ENCODE data around the gene LCP2.

The LCP2 gene

DNA sequence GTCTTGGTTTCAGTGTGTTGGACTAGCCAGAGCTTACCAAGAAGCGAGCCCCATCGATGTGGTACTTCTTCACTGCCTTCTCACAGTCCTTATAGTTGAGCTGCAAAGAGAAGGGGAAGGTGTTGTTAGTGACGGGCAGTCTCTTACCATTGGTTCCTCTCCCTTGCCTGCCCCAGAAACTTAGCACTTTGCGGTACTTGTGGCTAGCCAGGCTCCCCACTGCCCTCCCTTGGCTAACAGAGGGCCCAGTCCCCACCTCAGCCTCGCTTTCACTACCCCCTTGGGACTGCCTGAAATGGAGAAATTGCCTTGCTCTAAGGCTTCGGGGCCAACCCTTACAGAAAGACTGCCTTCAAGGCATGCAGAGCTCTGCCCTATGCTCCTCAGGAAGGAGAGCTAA is 4.3 kb downstream of the LCP2 start:
- Mint-ChIP-seq H3K27me3 (peaks cover 44% of the 10 kb centered on the region), H3K27ac (peak overlapping the region; percentile 3), H3K36me3 (peaks cover 24% of the 10 kb centered on the region), H3K4me1 (peaks cover 77% of the 10 kb centered on the region), H3K4me3 (peak overlapping the region; percentile 50), H3K9me3 (peaks cover 4% of the 10 kb centered on the region)
- ATAC-seq = peak; percentile 99

DNA sequence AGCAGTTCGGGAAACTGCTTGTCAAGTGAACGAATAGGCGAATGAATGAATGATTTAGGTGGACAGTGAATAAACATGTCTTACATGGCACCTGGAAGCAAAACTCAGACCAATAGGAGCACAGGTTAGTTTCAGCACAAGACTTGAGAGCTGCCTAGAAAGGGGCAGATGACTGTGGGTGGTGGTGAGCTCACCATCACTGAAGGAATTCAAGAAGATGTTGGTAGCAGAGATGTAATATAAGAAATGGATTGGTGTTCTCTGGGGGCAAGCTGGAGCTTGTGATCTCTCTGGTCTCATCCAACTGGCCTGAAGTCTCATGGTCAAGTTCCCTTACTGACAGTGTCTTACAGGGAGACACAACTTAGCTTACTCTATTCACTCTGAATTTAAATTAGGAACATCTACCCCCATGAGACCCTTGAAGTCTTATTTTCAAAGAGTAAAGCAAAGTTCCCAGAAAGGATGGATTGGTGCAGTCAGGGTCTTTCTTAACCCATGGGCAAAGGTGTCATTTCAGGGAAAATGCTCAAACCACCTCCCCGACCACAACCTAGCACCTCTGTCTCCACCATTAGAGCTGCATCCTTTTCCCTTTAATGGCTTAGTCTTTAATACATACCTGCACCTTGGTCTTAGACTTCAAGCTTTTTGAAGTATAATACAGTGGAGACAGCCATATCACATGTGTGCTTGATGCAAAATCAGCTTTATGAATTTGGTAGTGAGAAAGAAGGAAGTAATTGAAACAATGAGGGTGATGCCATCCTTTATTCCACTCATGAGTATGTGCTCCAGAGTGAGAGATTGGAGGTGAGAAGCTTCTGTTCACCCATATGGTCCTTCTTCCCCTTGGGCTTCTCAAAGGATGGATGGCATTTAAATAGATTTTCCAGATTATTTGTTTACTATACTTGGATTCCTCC is 5.1 kb downstream of the LCP2 start:
- H3K36me3 Mint-ChIP-seq = peaks cover 31% of the 10 kb centered on the region
- peak overlapping the region; percentile 3 for H3K27ac Mint-ChIP-seq
- peaks cover 4% of the 10 kb centered on the region for H3K9me3 Mint-ChIP-seq
- ATAC-seq = no peak
- H3K4me3 Mint-ChIP-seq = no peak overlapping the region
- peaks cover 44% of the 10 kb centered on the region for H3K27me3 Mint-ChIP-seq
- peaks cover 75% of the 10 kb centered on the region for H3K4me1 Mint-ChIP-seq

DNA sequence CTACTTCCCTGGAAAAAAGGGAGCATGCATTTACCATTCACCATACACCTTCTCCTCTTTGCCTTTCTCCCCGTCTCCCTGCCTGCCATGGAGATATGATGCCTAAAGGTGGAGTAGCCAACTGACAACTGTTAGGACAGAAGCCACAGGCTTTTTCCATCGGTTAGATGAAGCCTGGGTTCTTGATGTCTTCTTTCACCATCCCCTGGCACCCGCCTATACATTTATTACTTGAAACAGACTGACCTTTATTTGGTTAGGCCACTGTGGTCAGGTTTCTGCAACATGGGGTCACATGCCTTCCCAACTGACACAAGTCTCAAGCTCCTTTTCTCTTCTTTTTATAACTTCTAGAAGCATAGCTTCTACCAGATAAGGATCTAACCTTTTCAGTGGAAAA is 7.1 kb downstream of the LCP2 start:
- no peak for ATAC-seq
- H3K4me3 Mint-ChIP-seq = no peak overlapping the region
- peaks cover 56% of the 10 kb centered on the region for H3K4me1 Mint-ChIP-seq
- peaks cover 39% of the 10 kb centered on the region for H3K36me3 Mint-ChIP-seq
- H3K27ac Mint-ChIP-seq = peak overlapping the region; percentile 68
- peaks cover 7% of the 10 kb centered on the region for H3K9me3 Mint-ChIP-seq
- peaks cover 25% of the 10 kb centered on the region for H3K27me3 Mint-ChIP-seq

GRCh38 chr5:170289764-170290163 is 7.8 kb downstream of the LCP2 start:
- Mint-ChIP-seq H3K36me3 (peaks cover 45% of the 10 kb centered on the region), H3K4me3 (no peak overlapping the region), H3K27me3 (peaks cover 24% of the 10 kb centered on the region), H3K27ac (peak overlapping the region; percentile 6), H3K4me1 (peaks cover 50% of the 10 kb centered on the region), H3K9me3 (peaks cover 10% of the 10 kb centered on the region)
- no peak for ATAC-seq

DNA sequence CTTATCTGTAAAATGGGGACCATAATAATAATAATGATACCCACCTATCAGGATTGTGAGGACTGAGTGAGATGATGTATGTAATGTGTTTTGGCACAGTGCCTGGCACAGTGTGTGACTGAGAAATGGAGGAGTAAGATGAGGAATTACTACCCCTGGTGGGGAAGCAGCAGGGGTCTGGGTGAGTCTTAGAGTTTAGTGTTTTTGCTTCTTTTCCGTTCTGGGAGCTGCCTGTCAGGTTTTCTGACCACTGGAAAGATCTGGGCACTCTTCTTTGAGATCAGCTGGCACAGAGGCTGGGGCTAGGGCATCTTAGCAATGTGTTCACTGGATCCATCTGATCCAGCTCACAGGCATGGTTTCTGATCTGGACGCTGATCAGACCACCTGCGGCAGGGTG is 8.5 kb downstream of the LCP2 start:
- peaks cover 24% of the 10 kb centered on the region for H3K27me3 Mint-ChIP-seq
- H3K36me3 Mint-ChIP-seq = peaks cover 45% of the 10 kb centered on the region
- no peak overlapping the region for H3K4me3 Mint-ChIP-seq
- H3K4me1 Mint-ChIP-seq = peaks cover 43% of the 10 kb centered on the region
- H3K27ac Mint-ChIP-seq = peak overlapping the region; percentile 6
- peaks cover 13% of the 10 kb centered on the region for H3K9me3 Mint-ChIP-seq
- no peak for ATAC-seq

DNA sequence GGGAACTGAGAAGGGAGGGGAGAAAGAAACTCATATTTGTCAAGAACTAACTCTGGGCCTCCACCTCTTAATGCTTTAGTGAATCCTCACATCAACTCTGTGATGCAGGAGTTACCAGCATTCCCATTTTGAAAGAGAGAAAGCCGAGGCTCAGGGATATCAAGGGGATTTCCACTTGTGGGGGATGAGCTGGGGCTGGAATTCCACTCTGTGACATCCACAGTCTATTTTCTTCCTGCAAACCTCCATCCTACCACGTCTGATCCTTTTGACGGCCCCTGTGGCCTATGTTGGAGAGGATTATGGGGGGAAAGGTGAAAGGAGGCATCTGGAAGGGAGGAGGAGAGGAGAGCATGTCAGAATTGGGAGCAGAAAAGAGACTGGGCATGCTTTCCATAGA is 9.0 kb downstream of the LCP2 start:
- H3K36me3 Mint-ChIP-seq = peaks cover 45% of the 10 kb centered on the region
- peaks cover 38% of the 10 kb centered on the region for H3K4me1 Mint-ChIP-seq
- peaks cover 24% of the 10 kb centered on the region for H3K27me3 Mint-ChIP-seq
- no peak overlapping the region for H3K4me3 Mint-ChIP-seq
- peak overlapping the region; percentile 6 for H3K27ac Mint-ChIP-seq
- no peak for ATAC-seq
- peaks cover 15% of the 10 kb centered on the region for H3K9me3 Mint-ChIP-seq

- peaks cover 34% of the 10 kb centered on the region for H3K4me1 Mint-ChIP-seq
- no peak overlapping the region for H3K27ac Mint-ChIP-seq
- peaks cover 24% of the 10 kb centered on the region for H3K27me3 Mint-ChIP-seq
- ATAC-seq = no peak
- peaks cover 19% of the 10 kb centered on the region for H3K9me3 Mint-ChIP-seq
- no peak overlapping the region for H3K4me3 Mint-ChIP-seq
- peaks cover 45% of the 10 kb centered on the region for H3K36me3 Mint-ChIP-seq
Observed at GRCh38 chr5:170288151-170288550, 9.4 kb downstream of the LCP2 start.

DNA sequence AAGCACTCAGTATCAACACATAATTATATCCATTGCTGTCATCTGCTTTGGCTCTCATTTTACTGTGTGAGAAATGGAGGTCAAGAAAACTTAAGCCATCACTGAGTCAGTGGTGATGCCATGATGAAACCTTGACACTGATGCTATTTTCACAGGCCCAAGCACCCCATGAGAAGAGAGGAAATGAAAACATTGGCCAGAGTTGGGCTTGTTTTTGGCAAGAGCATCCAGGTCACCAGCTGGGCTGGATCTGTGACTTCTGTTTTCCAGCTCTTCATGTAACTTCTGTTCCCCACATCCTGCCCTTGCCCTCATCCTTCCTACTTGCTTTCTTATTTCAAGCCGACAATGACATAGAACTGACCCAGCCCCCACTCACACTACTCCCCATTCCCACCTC is 10.0 kb downstream of the LCP2 start:
- Mint-ChIP-seq H3K36me3 (peaks cover 45% of the 10 kb centered on the region), H3K27ac (no peak overlapping the region), H3K27me3 (peaks cover 24% of the 10 kb centered on the region), H3K4me3 (no peak overlapping the region), H3K4me1 (peaks cover 28% of the 10 kb centered on the region), H3K9me3 (peaks cover 19% of the 10 kb centered on the region)
- ATAC-seq = no peak

DNA sequence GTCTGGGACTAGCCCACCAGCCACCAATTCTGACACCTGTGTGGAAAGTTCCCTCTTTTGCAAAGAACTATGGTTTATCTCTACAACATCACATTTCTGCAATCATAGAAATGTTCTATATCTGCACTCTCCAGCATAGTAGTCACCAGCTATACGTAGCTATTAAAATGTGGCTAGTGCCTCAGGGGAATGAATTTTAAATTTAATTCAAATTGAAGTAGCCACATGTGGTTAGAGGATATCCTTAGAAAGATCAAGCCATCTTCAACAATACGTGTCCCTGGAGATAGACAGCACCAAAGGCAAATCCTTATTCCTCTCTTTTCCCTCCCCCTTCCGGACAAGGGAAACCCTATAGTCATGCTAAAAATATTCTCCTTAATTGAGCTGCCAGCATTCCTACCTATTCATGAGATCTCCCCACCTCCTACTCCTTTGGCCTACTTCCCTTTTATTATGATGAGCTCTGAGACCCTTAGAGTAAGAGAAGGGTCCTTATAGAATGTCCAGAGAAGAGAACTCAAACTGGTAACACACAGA is 11.1 kb downstream of the LCP2 start:
- Mint-ChIP-seq H3K9me3 (peaks cover 19% of the 10 kb centered on the region), H3K4me1 (peaks cover 24% of the 10 kb centered on the region), H3K36me3 (peaks cover 45% of the 10 kb centered on the region), H3K27ac (no peak overlapping the region), H3K4me3 (no peak overlapping the region), H3K27me3 (peaks cover 24% of the 10 kb centered on the region)
- no peak for ATAC-seq

DNA sequence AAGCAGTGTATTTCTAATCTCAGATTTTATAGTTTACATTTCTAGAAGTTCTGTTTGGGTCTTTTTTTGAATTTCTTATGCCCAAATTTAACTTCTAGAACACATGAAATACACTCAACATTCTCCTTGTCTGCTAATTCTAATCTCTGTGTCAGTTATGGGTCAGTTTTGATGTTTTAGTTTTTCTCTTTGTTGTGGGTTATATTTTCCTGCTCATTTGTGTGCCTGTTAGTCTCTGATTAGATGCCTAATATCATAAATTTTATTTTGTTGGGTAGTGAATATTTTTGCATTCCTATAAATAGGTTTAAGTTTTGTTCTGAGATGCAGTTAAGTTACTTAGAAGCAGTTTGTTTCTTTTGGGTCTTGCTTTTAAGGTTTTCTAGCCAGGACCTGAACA is 12.4 kb downstream of the LCP2 start:
- H3K4me1 Mint-ChIP-seq = peaks cover 16% of the 10 kb centered on the region
- no peak overlapping the region for H3K4me3 Mint-ChIP-seq
- peaks cover 11% of the 10 kb centered on the region for H3K27me3 Mint-ChIP-seq
- peaks cover 19% of the 10 kb centered on the region for H3K9me3 Mint-ChIP-seq
- peaks cover 37% of the 10 kb centered on the region for H3K36me3 Mint-ChIP-seq
- ATAC-seq = no peak
- H3K27ac Mint-ChIP-seq = no peak overlapping the region

DNA sequence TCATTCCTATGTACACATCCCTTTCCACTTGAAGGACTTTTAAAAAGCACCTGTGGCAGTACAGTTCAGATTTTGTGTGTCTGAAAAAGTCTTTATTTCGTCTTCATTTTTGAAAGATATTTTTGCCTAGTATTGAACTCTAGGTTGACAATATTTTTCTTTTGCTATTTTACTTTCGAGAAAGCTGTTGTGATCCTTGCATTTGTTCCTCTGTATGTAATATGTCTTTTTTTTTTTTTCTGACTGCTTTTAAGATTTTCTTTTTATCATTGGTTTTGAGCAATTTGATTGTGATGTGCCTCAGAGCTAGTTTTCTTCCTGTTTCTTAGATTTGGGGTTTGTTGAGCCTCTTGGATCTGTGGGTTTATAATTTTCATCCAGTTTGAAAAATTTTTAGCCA is 13.3 kb downstream of the LCP2 start:
- Mint-ChIP-seq H3K4me3 (no peak overlapping the region), H3K27ac (no peak overlapping the region), H3K9me3 (peaks cover 15% of the 10 kb centered on the region), H3K36me3 (peaks cover 29% of the 10 kb centered on the region), H3K27me3 (peaks cover 1% of the 10 kb centered on the region), H3K4me1 (peaks cover 18% of the 10 kb centered on the region)
- no peak for ATAC-seq

DNA sequence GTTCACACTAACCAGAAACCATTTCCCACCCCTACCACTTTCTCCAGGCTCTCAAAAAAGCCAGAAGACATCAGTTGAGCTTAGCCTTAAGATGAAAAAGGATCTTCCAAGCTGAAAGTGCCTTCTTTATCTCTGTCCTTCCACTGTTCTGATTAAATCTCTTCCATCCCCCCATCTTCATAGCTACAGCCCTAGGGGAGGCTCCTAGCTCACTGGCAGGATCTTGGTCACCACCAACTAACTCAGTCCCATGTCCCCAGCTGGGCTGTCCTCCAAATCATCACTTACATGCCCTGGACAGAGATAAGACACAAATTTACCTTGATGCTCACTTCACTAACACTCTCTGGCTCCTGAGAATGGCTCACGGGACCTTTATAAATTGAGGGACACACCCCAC is 14.3 kb downstream of the LCP2 start:
- H3K36me3 Mint-ChIP-seq = peaks cover 21% of the 10 kb centered on the region
- no peaks in the 10 kb centered on the region for H3K27me3 Mint-ChIP-seq
- no peak for ATAC-seq
- H3K9me3 Mint-ChIP-seq = peaks cover 15% of the 10 kb centered on the region
- no peak overlapping the region for H3K27ac Mint-ChIP-seq
- no peak overlapping the region for H3K4me3 Mint-ChIP-seq
- peaks cover 28% of the 10 kb centered on the region for H3K4me1 Mint-ChIP-seq

DNA sequence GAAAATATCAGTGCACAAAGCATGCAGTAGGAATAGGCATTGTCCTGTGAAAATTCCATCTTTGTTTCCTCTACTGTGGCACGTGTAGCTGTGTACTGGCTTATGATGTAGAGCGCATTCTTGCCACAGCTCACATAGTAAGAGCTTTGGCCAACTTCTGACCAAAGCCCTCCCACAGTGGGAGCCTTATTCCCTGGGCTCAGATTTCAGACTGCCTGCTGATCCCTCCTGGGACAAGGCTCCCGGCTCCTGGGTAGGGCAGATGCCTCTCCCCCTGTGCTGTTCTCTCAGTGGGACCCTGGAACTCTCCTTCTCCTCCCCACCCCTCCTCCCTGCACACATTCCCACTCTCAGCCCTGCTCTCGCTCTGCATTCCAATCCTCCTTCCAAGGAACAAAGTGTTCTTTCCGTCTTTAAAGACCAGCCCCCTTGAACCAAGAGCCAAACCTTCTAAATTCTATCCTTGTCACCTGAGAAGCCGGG is 17.5 kb downstream of the LCP2 start:
- Mint-ChIP-seq H3K9me3 (peaks cover 10% of the 10 kb centered on the region), H3K4me3 (no peak overlapping the region), H3K4me1 (peaks cover 52% of the 10 kb centered on the region), H3K27me3 (no peaks in the 10 kb centered on the region), H3K36me3 (peaks cover 9% of the 10 kb centered on the region), H3K27ac (peak overlapping the region; percentile 70)
- no peak for ATAC-seq

GRCh38 chr5:170279459-170279817 is 18.1 kb downstream of the LCP2 start:
- Mint-ChIP-seq H3K4me1 (peaks cover 55% of the 10 kb centered on the region), H3K27me3 (no peaks in the 10 kb centered on the region), H3K9me3 (peaks cover 8% of the 10 kb centered on the region), H3K4me3 (peak overlapping the region; percentile 11), H3K36me3 (peaks cover 9% of the 10 kb centered on the region), H3K27ac (peak overlapping the region; percentile 70)
- ATAC-seq = no peak

DNA sequence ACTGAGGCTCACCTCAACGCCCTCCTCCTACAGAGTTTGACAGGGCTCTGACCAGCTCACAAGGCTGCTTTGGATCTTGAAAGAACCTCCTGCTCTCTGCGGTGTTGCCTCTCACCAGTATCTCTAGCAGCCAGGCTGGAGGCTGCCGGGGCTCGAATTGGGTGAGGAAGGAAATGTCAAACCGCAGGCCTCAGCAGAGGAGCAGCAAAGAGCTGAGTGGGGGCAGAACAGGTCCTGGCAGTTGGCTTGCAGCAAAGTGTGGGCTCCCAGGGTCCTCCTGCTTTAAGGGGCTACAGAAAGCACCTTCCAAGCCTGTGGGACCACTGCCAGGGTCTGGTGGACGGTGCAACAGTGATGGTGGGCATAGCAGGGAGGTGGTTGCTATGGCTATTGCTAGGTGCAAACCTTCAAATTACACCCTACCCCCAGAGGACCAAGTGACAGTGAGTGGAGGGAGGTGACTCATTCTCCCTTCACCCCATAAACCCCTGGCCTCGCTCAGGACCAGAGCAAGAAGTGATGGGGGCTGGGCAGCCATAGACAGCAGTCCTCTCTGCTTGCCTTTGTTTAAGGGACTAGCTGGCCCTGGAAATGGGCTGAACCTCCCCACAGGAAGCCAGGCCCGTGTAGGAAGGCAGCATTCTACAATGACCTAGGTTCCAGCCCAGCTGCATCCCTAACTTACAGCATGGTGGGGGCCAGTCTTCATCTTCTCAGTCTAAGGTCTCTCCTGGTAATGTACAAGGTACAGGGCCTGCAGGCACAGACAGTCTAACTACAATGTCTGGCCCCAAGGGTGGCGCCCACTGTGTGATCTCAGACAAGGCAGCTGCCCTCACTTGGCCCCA is 18.7 kb downstream of the LCP2 start:
- peaks cover 61% of the 10 kb centered on the region for H3K4me1 Mint-ChIP-seq
- peaks cover 5% of the 10 kb centered on the region for H3K9me3 Mint-ChIP-seq
- H3K4me3 Mint-ChIP-seq = peak overlapping the region; percentile 56
- H3K36me3 Mint-ChIP-seq = peaks cover 13% of the 10 kb centered on the region
- peak; percentile 94 for ATAC-seq
- H3K27me3 Mint-ChIP-seq = no peaks in the 10 kb centered on the region
- peak overlapping the region; percentile 70 for H3K27ac Mint-ChIP-seq

Measured in stimulated activated memory B cell treated with anti-CD40 and anti-IgM and Interleukin-4, amounts not matched to agents 10 μg/mL and 1 μg/mL and 100 μg/mL, for 72 hours (primary cell).